Body of pancreas (tissue), 4 donors: Measurements from ENCODE around the gene TSPAN31. TPM values are rescaled to one million over a fixed set of nuclear protein-coding genes. Genes with fewer than 3 reads are reported as not detected.
A peak's percentile ranks its signal among the peaks of the same experiment; 100 is the strongest.

Experiments used
- ATAC-seq: fragments of 150-250 bp; one replicate; pipeline ENCODE4 v1.9.1; 2016
- DNase-seq, 4 donors: peaks; one replicate each; pipeline ENCODE4 v3.0.0-alpha.2; 2019
- H3K27ac ChIP-seq, 4 donors: fragments of 200-600 bp; sonication (generic); 1 replicate in 3 of 4; 2 replicates in 1 of 4; pipeline versions ENCODE4 v1.5.1 to v1.6.1; 2016 to 2019; ENCODE audit warnings: mild to moderate bottlenecking in 1 of 4, mixed read lengths in 1 of 4, moderate library complexity in 1 of 4
- H3K27me3 ChIP-seq, 2 donors: fragments of 200-600 bp; sonication (generic); one replicate each; pipeline ENCODE4 v1.6.0; 2016; ENCODE audit warnings: mild to moderate bottlenecking in 1 of 2
- H3K36me3 ChIP-seq, 2 donors: fragments of 200-600 bp; sonication (generic); replicated peaks in 1 of 2; 2 replicates each; pipeline ENCODE4 v1.5.1; 2016; ENCODE audit warnings: low read depth in 2 of 2; ENCODE audit not compliant: insufficient read depth in 1 of 2
- H3K4me1 ChIP-seq: fragments of 200-600 bp; sonication (generic); one replicate; pipeline ENCODE4 v1.6.0; 2016
- H3K4me3 ChIP-seq, 2 donors: fragments of 200-600 bp; sonication (generic); 1 replicate in 1 of 2; 2 replicates in 1 of 2; pipeline ENCODE4 v1.5.1; 2016 to 2019
- H3K9me3 ChIP-seq, 3 donors: fragments of 200-600 bp; sonication (generic); 1 replicate in 2 of 3; 2 replicates in 1 of 3; pipeline ENCODE4 v1.5.1; 2016
- POLR2A ChIP-seq, 3 donors: fragments of 450-650 bp; IDR thresholded peaks; one replicate each; pipeline ENCODE4 v1.6.1; 2016; ENCODE audit warnings: antibody characterized with exemption in 3 of 3, mild to moderate bottlenecking in 2 of 3
- WGBS, 2 donors: methylation state at CpG; one replicate each; pipeline ENCODE4 v1.1.5; 2017; 5-methylcytosine and 5-hydroxymethylcytosine counted together
- intact Hi-C: fragments of 100-400 bp; cut with DNase I; formaldehyde crosslinking; loops from one replicate; pipeline ENCODE4 v1.15.1; 2023
- total RNA-seq, 2 donors: library from RNA; depleted of rRNA; stranded (reverse); fragments of >200 nt; gene quantifications; one replicate each; pipeline ENCODE4 v1.1.0, GENCODE V29; 2016
- TF ChIP-seq, protein P1 (sequence below), 7 experiments: fragments of 450-650 bp in 4 of 7; fragments of 200-600 bp in 3 of 7; sonication (generic) in 3 of 7; IDR thresholded peaks; one replicate each; pipeline ENCODE4 v1.5.1; 2016 to 2019; ENCODE audit warnings: antibody characterized with exemption in 7 of 7

Gene TSPAN31
- total RNA-seq, 2 donors from 2014 or later, result 33.7 to 36.9 TPM

DNA sequence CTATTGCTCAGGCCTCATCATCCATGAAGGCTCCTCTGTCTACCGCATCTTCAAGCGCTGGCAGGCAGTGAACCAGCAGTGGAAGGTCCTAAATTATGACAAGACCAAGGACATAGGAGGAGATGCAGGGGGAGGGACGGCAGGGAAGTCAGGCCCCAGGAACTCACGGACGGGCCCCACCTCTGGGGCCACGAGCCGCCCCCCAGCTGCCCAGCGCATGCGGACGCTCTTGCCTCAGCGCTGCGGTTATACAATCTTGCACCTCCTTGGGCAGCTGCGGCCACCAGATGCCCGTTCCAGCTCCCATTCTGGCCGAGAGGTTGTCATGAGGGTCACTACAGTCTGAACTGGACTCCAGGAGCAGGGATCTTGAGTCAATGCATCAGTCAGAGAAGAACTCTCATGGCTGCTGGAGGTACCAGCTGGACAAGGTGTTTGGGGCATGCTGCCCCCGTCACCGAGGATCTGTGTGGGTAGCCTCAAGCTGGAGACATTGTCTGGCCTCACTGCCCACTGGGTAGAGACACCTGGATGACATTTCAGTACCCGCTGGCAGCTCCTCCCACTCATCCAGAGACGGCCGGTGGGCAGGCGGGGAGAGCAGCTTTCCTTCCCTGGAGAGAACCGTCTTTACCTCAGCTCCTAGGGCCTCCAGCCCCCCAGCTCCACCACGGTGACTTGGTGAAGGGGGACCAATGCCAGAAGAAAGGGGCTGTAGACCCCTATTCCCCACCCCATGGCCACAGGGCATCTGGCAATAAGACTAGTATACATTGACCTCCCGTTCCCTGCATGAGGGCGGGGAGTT lies 13.9 kb downstream of the TSPAN31 start:
- WGBS, 2 donors, result 88 to 92% methylated on average over 16 to 25 of the region's 25 CpGs
- H3K4me3 ChIP-seq, result no peak overlapping the region
- no peak for TF ChIP-seq POLR2A (IDR thresholded peaks at IDR 0.05)
- TF ChIP-seq, protein P1, sequence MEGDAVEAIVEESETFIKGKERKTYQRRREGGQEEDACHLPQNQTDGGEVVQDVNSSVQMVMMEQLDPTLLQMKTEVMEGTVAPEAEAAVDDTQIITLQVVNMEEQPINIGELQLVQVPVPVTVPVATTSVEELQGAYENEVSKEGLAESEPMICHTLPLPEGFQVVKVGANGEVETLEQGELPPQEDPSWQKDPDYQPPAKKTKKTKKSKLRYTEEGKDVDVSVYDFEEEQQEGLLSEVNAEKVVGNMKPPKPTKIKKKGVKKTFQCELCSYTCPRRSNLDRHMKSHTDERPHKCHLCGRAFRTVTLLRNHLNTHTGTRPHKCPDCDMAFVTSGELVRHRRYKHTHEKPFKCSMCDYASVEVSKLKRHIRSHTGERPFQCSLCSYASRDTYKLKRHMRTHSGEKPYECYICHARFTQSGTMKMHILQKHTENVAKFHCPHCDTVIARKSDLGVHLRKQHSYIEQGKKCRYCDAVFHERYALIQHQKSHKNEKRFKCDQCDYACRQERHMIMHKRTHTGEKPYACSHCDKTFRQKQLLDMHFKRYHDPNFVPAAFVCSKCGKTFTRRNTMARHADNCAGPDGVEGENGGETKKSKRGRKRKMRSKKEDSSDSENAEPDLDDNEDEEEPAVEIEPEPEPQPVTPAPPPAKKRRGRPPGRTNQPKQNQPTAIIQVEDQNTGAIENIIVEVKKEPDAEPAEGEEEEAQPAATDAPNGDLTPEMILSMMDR (IDR thresholded peaks at IDR 0.05), result no peak
- DNase-seq (no peak), ATAC-seq (no peak)
- no peaks in the 10 kb centered on the region for H3K9me3 ChIP-seq
- H3K27me3 ChIP-seq, result no peaks in the 10 kb centered on the region
- no peaks in the 10 kb centered on the region for H3K36me3 ChIP-seq
- H3K27ac ChIP-seq, result no peak overlapping the region
- intact Hi-C loops, result no loop called here
- peaks cover 18% of the 10 kb centered on the region for H3K4me1 ChIP-seq

DNA sequence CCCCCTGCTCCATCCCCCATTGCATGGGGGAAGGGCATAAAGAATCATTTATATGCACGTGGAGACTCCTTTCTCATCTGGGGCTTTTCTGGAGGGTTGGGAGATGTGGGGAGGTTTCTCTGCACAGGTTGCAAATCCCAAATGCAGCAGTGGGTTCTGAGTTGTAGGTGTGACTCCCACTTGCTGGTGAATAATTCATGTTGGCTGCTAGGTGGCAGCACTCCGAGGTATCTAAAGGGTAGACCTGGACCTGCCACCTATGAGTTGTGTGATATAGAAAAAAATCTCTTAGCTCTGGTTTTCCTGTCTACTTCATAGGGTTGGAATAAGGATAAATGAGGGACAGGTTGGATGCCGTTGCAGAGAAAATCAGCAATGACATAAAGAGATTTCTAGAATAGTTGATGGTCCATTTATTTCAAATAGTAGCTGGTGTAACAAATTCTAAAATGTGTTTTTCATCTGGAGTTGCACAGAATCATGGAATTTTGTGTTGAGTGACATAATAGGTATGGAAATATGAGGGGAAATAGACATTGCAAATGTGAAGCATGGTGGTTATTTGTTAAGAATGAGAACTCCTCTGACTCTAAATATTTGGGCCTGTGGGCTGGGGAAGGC lies 14.6 kb downstream of the TSPAN31 start:
- DNase-seq (peak; percentile 57 to 63 (median 58)), ATAC-seq (peak; percentile 37)
- WGBS, 2 donors, result 17 to 29% methylated on average over 3 of the region's 3 CpGs
- Histone ChIP-seq H3K36me3 (no peaks in the 10 kb centered on the region), H3K9me3 (no peaks in the 10 kb centered on the region), H3K27ac (no peak overlapping the region), H3K27me3 (no peaks in the 10 kb centered on the region), H3K4me1 (peaks cover 20% of the 10 kb centered on the region), H3K4me3 (no peak overlapping the region)
- intact Hi-C loops, result no loop called here
- TF ChIP-seq POLR2A (IDR thresholded peaks at IDR 0.05), result no peak
- TF ChIP-seq, protein P1 (IDR thresholded peaks at IDR 0.05), result peak; percentile 33 to 60 (median 49)

DNA sequence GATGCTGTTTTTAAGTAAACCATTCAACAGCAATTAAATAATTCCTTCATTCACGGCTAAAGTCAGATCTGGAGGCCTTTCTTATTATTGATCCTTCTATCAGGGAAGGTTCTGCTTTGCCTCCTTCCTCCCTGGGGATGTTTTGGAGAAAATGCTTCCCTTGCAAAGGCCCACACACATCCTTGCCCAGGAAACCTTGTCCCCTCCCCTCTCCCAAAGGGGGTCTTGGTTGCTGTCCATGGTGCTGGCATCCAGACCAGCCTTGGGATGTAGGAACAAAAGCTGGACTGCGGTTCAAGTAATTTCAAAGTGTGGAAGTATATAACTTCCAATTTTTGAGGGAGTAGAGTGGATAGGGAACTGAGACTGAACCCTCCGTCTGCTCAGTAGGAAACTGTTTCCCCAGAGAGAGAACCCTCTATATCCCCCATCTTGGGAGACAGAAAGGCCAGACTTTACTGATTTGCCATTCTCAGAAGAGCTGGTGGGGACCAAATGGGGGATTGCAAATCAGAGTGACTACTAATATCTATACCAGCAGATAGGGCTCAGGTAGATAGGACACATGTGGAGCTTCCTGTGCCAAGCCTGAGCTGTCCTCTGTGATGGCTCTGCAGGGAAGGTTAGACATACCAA lies 15.6 kb downstream of the TSPAN31 start:
- no peaks in the 10 kb centered on the region for H3K9me3 ChIP-seq
- intact Hi-C loops, result no loop called here
- no peak for ATAC-seq
- TF ChIP-seq, protein P1 (IDR thresholded peaks at IDR 0.05), result no peak
- no peak for TF ChIP-seq POLR2A (IDR thresholded peaks at IDR 0.05)
- 84 to 86% methylated on average over 3 of the region's 3 CpGs for WGBS, 2 donors
- no peak overlapping the region for H3K4me3 ChIP-seq
- peaks cover 28% of the 10 kb centered on the region for H3K4me1 ChIP-seq
- H3K27ac ChIP-seq, result no peak overlapping the region
- H3K36me3 ChIP-seq, result no peaks in the 10 kb centered on the region
- DNase-seq, result no peak
- no peaks in the 10 kb centered on the region for H3K27me3 ChIP-seq

DNA sequence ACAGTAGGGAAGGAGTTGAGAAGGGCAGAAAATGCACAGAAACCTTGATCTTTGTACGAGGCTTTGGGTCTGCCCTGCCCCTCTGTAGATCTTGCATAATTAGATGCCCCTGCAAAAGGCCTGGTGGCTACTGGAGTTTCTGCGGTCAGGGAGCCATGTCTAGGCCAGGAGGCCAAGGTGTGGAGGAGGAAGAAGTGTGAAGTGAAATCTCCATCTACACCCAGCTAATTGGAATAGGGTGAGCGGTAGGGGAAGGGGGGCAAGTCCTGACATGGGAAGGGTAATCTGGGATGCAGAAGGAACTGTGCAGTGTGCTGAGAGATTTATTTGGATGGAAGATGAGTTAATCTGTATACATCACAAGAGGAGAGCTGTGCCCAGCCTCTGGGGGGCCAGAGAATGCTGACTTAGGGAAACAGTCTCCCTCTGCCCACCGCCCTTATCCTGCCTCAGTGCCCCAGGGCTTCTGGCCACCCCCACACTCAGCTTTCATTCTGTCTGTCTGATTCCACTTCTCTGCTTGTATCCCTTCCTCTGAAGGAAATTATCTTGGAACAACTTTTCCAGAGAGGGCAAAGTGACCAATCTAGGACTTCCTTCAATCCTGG lies 16.7 kb downstream of the TSPAN31 start:
- no peaks in the 10 kb centered on the region for H3K9me3 ChIP-seq
- no peaks in the 10 kb centered on the region for H3K27me3 ChIP-seq
- ATAC-seq (no peak), DNase-seq (no peak)
- H3K27ac ChIP-seq, result no peak overlapping the region
- no peaks in the 10 kb centered on the region for H3K36me3 ChIP-seq
- no peak overlapping the region for H3K4me3 ChIP-seq
- 88 to 92% methylated on average over 4 of the region's 4 CpGs for WGBS, 2 donors
- intact Hi-C loops, result no loop called here
- H3K4me1 ChIP-seq, result peaks cover 30% of the 10 kb centered on the region
- TF ChIP-seq, protein P1 (IDR thresholded peaks at IDR 0.05), result no peak
